Fibroblast of lung (primary cell): ENCODE measurements around the gene CAPN2. TPM values are rescaled to one million over a fixed set of nuclear protein-coding genes. Genes with fewer than 3 reads are reported as not detected.

Experiments used
- DNase-seq, 2 donors: peaks; one replicate each; pipeline versions ENCODE4 v3.0.0 to v3.0.0-alpha.2; 2010; ENCODE audit warnings: low read depth in 2 of 2
- H2AFZ ChIP-seq: 2 replicates; pipeline ENCODE4 v1.5.1; 2012; ENCODE audit warnings: low read length, control low read depth, inconsistent platforms
- H3K27ac ChIP-seq: 2 replicates; pipeline ENCODE4 v1.5.1; 2011; ENCODE audit warnings: low read length, control low read depth; ENCODE audit not compliant: insufficient read depth
- H3K27me3 ChIP-seq: 2 replicates; pipeline ENCODE4 v1.5.1; 2011; ENCODE audit warnings: mild to moderate bottlenecking, low read length; ENCODE audit not compliant: control insufficient read depth, insufficient read depth
- H3K36me3 ChIP-seq: 2 replicates; pipeline ENCODE4 v1.5.1; 2011; ENCODE audit warnings: low read length; ENCODE audit not compliant: control insufficient read depth, insufficient read depth
- H3K4me1 ChIP-seq: 2 replicates; pipeline ENCODE4 v1.5.1; 2011; ENCODE audit warnings: low read length; ENCODE audit not compliant: control insufficient read depth, insufficient read depth; ENCODE audit errors: extremely low read depth
- H3K4me2 ChIP-seq: 2 replicates; pipeline ENCODE4 v1.5.1; 2011; ENCODE audit warnings: low read length, control low read depth; ENCODE audit not compliant: insufficient read depth; ENCODE audit errors: extremely low read depth
- H3K4me3 ChIP-seq, 4 experiments: fragments of 200-600 bp in 1 of 4; sonication (generic) in 1 of 4; replicated peaks in 1 of 4; 2 replicates each; pipeline ENCODE4 v1.5.1; 2011 to 2016; ENCODE audit warnings: low read length in 4 of 4, low read depth in 3 of 4, mild to moderate bottlenecking in 3 of 4, control low read depth in 2 of 4, inconsistent platforms in 1 of 4, mixed read lengths in 1 of 4; ENCODE audit not compliant: insufficient read depth in 1 of 4; ENCODE audit errors: control extremely low read depth in 1 of 4
- H3K79me2 ChIP-seq: 2 replicates; pipeline ENCODE4 v1.5.1; 2012; ENCODE audit warnings: mild to moderate bottlenecking, low read length, inconsistent platforms; ENCODE audit not compliant: control insufficient read depth, insufficient read depth
- H3K9ac ChIP-seq: 2 replicates; pipeline ENCODE4 v1.5.1; 2011; ENCODE audit warnings: mild to moderate bottlenecking, low read length, control low read depth; ENCODE audit not compliant: insufficient read depth
- H3K9me3 ChIP-seq: 2 replicates; pipeline ENCODE4 v1.5.1; 2012; ENCODE audit warnings: low read depth, low read length; ENCODE audit not compliant: control insufficient read depth, insufficient read depth
- H4K20me1 ChIP-seq: 2 replicates; pipeline ENCODE4 v1.5.1; 2011; ENCODE audit warnings: low read length; ENCODE audit not compliant: control insufficient read depth, insufficient read depth; ENCODE audit errors: extremely low read depth
- EZH2 ChIP-seq: IDR thresholded peaks from 2 replicates; pipeline ENCODE4 v1.5.1; 2012; ENCODE audit warnings: low read length, control low read depth, mild to moderate bottlenecking; ENCODE audit errors: missing control alignments
- polyA plus RNA-seq, 2 donors: library from polyadenylated mRNA; depleted of rRNA in 1 of 2; stranded (reverse) in 1 of 2; unstranded in 1 of 2; fragments of >200 nt; gene quantifications; 2 replicates each; pipeline ENCODE4 v1.2.1, GENCODE V29; 2011 to 2012; ENCODE audit warnings: missing spikeins in 1 of 2
- total RNA-seq: library from RNA; depleted of rRNA; stranded (reverse); fragments of >200 nt; gene quantifications from 2 replicates; pipeline ENCODE4 v1.2.1, GENCODE V29; 2014
- TF ChIP-seq, protein P1 (sequence below), 2 donors: IDR thresholded peaks in 1 of 2; conservative IDR thresholded peaks in 1 of 2; 1 replicate in 1 of 2; 2 replicates in 1 of 2; pipeline ENCODE4 v1.5.1; 2011 to 2012; ENCODE audit warnings: low read length in 2 of 2, control low read depth in 1 of 2, inconsistent platforms in 1 of 2, low read depth in 1 of 2, mild to moderate bottlenecking in 1 of 2

The CAPN2 gene
- total and polyA plus RNA-seq, 2 donors (not counting 1 experiment from before 2014, with no cell fraction given) = 387 to 488 TPM

GRCh38 chr1:223772771-223773160 lies 60.4 kb downstream of the CAPN2 start:
- Histone ChIP-seq H3K4me2 (no peak overlapping the region), H2AFZ (no peak overlapping the region), H3K27me3 (no peaks in the 10 kb centered on the region), H3K36me3 (peaks cover 20% of the 10 kb centered on the region), H3K4me3 (no peak overlapping the region), H3K4me1 (peaks cover 40% of the 10 kb centered on the region), H3K9ac (no peak overlapping the region), H3K79me2 (peaks cover 2% of the 10 kb centered on the region), H3K9me3 (no peaks in the 10 kb centered on the region), H3K27ac (no peak overlapping the region), H4K20me1 (no peaks in the 10 kb centered on the region)
- TF ChIP-seq, protein P1, sequence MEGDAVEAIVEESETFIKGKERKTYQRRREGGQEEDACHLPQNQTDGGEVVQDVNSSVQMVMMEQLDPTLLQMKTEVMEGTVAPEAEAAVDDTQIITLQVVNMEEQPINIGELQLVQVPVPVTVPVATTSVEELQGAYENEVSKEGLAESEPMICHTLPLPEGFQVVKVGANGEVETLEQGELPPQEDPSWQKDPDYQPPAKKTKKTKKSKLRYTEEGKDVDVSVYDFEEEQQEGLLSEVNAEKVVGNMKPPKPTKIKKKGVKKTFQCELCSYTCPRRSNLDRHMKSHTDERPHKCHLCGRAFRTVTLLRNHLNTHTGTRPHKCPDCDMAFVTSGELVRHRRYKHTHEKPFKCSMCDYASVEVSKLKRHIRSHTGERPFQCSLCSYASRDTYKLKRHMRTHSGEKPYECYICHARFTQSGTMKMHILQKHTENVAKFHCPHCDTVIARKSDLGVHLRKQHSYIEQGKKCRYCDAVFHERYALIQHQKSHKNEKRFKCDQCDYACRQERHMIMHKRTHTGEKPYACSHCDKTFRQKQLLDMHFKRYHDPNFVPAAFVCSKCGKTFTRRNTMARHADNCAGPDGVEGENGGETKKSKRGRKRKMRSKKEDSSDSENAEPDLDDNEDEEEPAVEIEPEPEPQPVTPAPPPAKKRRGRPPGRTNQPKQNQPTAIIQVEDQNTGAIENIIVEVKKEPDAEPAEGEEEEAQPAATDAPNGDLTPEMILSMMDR (conservative IDR thresholded peaks at IDR 0.05 in 1 of 2, IDR thresholded peaks at IDR 0.05 in 1 of 2; ENCODE audit: low read depth in 1 of 2, low read length in 2 of 2) = no peak
- no peak for TF ChIP-seq EZH2
- no peak for DNase-seq

DNA sequence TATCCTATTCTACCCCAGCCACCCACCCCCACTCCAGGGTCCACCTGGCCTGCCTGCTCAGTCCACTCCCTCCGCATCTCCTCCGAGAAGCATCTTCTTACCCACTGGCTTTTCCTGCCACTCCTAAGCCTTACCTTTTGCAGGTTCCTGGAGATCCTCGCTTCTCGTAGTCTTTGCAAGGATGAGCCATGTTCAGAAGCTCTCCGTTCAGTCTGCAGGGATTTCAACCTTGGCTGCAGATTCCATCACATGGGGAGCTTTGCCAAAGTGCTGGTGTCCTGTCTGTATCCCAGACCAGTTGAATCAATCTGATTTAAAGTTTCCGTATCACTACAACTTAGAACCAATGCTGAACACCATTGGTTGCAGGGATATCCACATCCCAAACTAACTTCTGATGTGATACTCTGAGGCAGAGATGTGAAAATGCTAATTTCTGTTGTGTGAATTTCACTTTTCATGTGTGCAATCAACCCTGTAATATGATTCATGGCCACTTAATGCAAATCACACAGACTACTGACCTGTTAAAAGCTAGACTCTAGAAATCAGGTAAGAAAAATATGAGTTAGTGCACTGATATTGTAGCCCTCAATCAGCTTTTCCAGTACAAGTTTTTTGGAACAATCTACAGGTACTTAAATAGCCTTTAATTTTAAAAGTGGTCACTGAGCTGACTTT lies 61.9 kb downstream of the CAPN2 start:
- no peak overlapping the region for H3K9ac ChIP-seq
- peaks cover 20% of the 10 kb centered on the region for H3K36me3 ChIP-seq
- TF ChIP-seq EZH2 = no peak
- TF ChIP-seq, protein P1 (conservative IDR thresholded peaks at IDR 0.05 in 1 of 2, IDR thresholded peaks at IDR 0.05 in 1 of 2; ENCODE audit: low read depth in 1 of 2, low read length in 2 of 2) = no peak
- no peak for DNase-seq
- H3K4me3 ChIP-seq = no peak overlapping the region
- H3K4me1 ChIP-seq = peaks cover 40% of the 10 kb centered on the region
- no peaks in the 10 kb centered on the region for H4K20me1 ChIP-seq
- H3K4me2 ChIP-seq = no peak overlapping the region
- H2AFZ ChIP-seq = no peak overlapping the region
- no peaks in the 10 kb centered on the region for H3K27me3 ChIP-seq
- H3K27ac ChIP-seq = no peak overlapping the region
- H3K9me3 ChIP-seq = no peaks in the 10 kb centered on the region
- no peaks in the 10 kb centered on the region for H3K79me2 ChIP-seq

- Histone ChIP-seq H3K27ac (peak overlapping the region; percentile 10), H3K4me1 (peaks cover 40% of the 10 kb centered on the region), H4K20me1 (no peaks in the 10 kb centered on the region), H3K79me2 (no peaks in the 10 kb centered on the region), H3K27me3 (no peaks in the 10 kb centered on the region), H3K4me2 (no peak overlapping the region), H3K9me3 (no peaks in the 10 kb centered on the region), H2AFZ (no peak overlapping the region), H3K36me3 (peaks cover 20% of the 10 kb centered on the region), H3K4me3 (no peak overlapping the region), H3K9ac (no peak overlapping the region)
- peak in 1 of 2 donors; percentile 71 for DNase-seq
- TF ChIP-seq, protein P1 (conservative IDR thresholded peaks at IDR 0.05 in 1 of 2, IDR thresholded peaks at IDR 0.05 in 1 of 2; ENCODE audit: low read depth in 1 of 2, low read length in 2 of 2) = no peak
- TF ChIP-seq EZH2 = no peak
Measured at GRCh38 chr1:223775054-223775453, 62.7 kb downstream of the CAPN2 start.
